GM19455 (cell line): Measurements from ENCODE around the gene WAC.
"Not testable (repeated sequence)": the region's sequence is repeated elsewhere in the genome, so short reads cannot be mapped to it uniquely, and the experiment has no call there.

Experiments
- ATAC-seq: cut with Tn5 transposase; IDR thresholded peaks from one replicate; pipeline ENCODE4 v1.9.1; 2021; ENCODE audit not compliant: unreplicated experiment

WAC gene

DNA sequence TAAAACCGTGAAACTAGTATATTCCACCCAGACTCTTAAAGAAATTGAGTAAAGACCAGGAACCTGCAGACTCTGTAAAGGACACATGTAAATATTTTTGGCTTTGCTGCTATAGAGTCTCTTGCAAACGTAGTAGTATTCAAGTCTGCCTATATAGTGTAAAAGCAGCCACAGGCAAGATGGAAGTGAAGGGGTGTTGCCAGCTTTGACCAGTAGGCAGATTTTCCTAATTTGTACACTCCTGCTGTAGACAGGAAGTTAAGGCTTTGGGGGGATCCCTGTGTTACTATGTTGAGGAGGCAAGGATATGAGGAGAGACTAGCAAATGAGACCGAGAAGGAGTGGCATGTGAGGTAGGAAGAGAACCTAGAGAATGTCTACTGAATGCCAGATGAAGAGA, 27.7 kb downstream of the WAC start:
- no peak for ATAC-seq

DNA sequence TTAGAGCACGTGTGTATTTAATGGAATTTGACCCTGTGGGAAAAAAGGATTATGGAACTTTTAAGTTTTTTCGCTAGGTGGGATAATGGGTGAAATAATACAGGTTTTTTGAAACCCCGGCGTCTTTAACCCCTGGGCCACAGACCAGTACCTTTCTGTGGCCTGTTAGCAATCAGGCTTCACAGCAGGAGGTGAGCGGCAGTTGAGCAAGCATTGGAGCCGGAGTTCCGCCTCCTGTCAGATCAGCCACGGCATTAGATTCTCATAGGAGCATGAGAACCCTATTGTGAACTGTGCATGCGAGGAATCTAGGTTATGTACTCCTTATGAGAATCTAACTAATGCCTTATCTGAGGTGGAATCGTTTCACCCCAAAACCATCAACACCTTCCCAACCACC, 28.6 kb downstream of the WAC start:
- no peak for ATAC-seq

DNA sequence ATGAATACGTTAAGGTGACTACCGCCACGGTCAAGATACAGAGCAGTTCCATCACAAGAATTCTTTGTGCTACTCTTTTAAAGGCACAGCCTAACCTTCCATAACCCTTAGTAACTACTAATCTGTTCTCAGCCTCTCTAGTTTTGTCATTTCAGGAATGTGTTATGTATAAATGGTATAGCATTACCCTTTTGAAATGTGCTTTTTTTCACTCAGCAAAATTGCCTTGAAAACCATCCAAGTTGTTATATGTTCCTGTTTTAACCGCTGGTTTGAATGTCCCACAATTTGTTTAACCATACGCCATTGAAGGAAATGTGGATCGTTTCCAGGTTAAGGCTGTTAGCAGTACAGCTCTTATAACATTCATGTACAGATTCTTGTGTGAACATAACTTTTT, 32.0 kb downstream of the WAC start:
- no peak for ATAC-seq

DNA sequence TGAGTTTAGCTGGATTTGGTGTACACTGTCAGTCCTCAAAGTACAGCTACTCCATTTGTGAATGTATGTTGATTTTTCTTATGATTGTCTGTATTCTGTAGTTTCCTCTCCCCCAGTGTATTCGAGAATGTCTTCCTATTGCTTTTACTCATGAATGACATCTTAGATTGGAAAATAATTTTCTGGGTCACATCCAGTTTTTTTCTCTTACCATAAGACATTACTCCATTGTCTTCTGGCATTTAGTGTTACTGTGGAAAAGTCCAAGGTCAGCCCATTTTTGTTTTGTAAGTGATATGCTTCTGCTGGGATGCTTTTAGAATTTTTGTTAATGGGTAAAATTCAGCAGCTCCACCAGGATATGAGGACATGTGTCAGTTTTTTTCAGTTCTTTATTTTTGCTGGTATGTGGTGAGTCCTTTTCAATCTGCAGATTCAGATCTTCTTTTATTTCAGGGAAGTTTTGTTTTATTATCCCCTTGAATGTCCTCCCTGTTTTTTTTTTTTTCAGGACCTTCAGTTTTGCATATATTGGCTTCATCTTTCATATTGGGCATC, 33.6 kb downstream of the WAC start:
- no peak for ATAC-seq

DNA sequence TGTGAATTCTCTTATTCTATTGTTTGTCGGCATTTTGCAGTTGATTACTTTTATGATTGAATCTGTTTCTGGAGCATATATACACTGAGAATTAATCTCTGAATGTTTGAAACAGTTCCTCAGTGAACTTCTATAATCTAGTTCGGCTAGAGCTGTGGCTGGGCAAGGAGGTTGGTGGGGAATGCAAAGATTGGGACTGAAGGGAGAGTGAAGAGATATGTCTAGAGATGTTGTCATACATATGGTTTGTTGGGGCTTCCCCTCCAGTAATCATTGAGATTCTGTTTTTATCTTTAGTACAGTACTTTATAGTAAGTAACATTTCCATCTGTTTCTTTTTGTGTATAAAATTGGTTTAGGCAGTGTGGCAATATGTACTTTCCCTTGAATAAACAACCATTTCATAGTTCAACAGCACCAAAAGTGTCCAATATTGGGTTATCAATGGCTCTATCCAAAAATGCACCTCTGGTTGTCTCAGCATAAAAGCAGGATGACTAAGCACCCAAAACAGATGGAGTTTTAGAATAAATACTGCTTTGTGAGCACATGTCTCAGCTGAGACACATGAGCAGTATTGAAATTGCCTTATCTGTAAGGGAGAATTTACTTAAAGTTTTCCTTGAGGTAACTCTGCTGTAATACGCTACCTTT, 36.7 kb downstream of the WAC start:
- ATAC-seq = no peak

DNA sequence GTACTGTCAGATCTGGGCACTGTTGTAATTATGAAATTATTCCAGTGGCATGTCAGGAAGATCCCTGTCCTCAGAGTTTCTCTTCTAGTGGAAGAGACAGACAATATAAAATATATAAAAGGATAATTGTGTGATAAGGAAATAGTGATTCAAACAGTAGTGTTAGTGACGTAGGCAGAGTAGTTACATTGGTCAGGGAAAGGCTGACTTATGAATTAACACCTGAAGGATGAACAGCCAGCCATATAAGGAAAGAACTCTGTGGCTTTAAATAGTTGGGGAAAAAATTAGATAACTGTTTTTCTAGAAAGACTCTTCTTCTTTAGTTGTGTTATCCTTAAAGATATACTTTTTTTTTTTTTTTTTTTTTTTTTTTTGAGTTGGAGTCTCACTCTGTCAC, 37.7 kb downstream of the WAC start:
- ATAC-seq = no peak

DNA sequence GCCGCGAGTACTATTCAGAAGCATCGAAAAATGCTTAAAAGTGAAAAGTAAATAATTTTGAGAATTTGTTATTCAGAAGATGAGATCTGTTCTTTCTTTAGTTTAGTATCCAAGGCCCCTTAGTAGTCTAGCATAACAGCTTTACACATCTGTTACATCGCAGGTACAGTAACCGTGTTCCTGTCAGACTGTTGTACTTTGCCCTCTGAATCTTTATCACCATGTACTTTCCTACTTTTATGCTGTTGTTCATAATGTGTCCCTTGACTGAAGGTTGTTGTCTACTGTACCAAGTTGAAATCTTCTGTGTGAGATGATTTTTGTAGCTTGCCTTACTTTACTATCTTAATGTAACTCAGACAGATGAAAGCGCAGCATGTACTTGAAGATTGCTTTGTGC, 38.3 kb downstream of the WAC start:
- no peak for ATAC-seq

DNA sequence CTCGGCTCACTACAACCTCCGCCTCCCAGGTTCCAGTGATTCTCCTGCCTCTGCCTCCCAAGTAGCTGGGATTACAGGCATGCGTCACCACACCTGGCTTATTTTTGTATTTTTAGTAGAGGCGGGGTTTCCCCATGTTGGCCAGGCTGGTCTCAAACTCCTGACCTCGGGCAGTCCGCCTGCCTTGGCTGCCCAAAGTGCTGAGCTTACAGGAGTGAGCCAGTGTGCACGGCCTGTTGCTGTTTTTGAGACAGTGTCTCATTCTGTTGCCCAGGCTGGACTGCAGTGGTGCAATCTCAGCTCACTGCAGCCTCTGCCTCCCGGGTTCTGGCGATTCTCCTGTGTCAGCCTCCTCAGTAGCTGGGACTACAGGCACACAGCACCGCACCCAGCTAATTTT, 41.3 kb downstream of the WAC start:
- ATAC-seq = not testable (repeated sequence)

DNA sequence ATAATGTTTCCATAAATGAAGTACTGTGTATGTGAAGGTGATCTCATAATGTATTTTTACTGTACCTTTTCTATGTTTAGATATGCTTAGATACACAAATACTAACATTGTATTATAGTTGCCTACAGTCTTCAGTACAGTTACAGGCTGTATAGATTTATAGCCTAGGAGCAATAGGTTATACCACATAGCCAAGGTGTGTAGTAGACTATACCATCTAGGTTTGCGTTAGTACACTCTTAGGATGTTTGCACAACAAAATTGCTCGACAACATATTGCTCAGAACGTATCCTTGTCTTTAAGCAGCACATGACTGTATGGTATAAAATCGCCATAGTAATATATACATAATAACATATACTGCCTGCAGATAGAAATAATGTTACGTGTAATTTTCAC, 42.9 kb downstream of the WAC start:
- ATAC-seq = no peak

DNA sequence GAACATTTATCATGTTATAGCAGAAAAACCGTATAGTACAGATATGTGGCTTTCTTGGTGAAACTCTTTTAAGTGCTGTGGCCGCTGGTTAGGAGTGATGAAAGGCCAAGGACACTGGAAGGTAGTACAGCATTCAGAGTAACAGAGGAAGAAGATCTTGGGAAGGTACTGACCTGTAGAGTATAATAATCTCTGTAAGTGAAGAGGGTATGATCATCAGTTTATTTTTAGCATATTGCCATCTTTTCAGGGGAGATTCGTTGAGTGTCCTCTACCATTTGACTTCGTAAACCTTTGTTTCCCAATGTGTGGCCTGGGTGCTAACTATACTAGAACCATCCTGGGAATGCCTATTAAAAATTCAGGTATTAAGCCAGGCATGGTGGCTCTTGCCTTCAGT, 44.6 kb downstream of the WAC start:
- ATAC-seq = no peak

DNA sequence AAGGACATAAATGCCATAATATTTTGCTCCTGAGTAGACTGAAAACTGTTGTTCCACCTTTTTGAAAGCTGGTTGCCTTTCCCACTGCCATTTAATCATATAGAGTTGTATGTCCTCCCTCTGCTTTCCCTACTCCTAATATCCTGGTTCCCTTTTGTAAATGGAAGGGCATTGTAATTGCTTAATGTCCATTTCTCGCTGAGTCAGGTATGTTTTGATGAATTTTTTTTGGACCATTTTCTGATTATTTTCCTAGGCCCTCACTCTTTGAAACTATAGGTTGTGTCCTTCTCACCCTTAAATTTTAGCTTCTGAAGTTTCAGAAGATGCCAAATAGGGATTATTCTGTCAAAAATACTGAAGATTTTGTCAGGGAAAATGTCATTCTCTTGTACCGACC, 45.5 kb downstream of the WAC start:
- ATAC-seq = no peak

DNA sequence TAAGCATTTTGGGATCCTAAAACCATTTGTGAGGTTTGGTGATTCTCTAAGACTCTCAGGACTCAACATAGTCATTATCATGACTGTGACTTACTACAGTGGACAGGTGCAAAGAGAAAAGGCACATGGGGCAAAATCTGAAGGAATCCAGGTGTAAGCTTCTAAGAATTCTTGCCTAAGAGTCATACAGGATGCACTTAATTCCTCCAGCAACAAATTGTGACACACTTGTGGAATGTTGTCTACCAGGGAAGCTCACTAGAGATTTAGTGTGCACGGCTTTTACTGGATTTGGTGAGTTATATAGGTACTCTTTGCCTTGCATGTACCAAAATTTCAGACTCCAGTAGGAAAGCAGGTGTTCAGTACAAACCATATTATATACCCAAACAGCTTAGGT, 47.9 kb downstream of the WAC start:
- ATAC-seq = no peak

DNA sequence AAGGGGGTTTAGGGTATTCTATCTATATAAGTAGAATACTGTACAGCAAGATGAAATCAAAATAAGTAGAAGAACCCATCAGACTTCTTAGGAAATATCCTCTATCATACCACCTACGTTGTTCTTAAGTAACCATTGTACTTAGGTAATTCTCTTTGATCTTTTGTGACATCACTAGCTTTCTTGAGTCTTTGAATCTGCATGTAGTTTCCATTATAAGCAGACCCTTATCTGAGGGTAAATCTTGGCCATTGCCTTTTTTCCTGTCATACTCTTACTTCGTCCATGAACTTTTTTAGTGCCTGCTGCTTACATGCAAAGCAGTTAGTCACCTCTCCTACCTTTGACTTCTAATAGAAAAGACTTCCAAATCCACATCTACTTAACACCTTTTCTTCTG, 49.0 kb downstream of the WAC start:
- no peak for ATAC-seq

DNA sequence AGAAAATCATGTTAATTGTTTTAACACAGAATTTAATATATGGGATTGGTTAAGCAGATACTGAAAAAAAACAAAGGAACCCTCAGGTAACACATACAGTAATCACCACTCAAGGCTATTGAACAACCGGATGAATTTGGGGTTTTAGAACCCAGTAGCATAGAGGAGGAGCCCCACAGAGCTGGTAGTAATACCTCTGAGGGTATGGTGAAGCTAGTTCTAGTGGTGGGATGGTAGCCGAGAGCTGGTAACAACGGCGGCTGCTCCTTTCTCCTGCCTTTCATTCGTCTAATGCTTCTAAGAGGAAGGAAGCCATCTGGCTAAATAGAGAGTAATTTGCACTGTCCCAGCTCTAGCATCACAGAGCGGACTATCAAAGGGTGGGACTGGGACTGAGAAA, 52.2 kb downstream of the WAC start:
- ATAC-seq = no peak

DNA sequence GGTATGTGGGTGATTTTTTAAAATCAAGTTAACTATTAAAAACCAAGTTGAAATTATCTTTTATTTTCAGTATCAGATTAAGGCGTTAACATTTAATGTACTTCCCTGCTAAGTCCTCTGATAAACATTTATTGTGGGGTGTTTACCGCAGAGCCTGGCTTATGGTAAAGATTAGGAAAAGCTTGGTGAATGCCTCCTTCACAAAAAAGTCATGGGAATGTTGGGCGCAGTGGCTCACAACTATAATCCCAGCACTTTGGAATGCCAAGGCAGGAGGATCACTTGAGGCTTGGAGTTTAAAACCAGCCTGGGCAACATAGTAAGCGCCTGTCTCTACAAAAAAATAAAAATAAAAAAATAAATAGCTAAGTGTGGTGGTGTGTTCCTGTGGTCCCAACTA, 53.3 kb downstream of the WAC start:
- ATAC-seq = no peak

DNA sequence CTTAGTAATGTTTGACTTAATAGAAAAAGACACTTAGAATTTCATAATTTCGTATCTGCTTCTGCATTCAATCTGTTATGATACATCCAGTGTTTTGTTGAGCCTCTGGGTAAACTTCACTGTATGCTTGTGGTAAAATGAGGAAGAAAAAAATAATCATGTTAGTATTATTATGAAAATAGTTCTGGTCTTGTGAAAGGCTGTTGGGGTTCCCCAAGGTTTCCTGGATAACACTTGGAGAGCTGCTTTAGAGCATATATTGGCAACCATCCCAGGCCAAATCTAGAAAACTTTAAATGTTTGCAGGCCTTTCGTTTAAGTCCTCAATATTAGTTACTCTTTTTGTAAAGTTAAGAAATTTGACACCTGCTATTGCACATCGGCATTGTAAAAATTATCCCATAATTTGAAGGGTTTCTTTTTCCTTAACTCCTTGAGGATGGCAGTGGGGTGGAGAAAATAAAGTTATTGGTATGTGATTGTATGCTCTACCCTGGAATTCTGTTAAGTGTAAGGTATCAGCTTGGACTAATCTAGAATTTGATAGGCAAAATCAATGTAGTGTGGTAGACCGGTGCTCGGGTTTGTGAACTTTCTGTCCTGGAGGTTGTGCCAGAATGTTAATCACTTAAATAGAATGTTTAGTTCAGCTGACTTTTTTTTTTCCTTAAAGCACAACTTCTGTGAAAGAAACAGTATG, 54.5 kb downstream of the WAC start:
- no peak for ATAC-seq

DNA sequence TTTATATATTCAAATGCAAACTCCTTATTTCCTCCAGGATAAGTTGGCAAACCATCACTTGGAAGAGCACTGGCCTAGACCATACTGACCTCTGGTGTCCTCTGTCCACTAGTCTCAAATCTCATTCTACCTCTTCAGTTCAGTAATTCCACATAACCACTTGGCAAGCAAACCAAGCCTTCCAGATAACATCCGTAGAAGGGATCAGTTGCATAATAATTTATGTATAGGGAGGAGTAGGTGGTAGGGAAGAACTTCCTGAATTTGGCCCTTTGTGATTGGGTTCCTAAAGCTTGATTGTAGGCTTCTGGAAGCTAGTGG, 55.0 kb downstream of the WAC start:
- ATAC-seq = no peak

DNA sequence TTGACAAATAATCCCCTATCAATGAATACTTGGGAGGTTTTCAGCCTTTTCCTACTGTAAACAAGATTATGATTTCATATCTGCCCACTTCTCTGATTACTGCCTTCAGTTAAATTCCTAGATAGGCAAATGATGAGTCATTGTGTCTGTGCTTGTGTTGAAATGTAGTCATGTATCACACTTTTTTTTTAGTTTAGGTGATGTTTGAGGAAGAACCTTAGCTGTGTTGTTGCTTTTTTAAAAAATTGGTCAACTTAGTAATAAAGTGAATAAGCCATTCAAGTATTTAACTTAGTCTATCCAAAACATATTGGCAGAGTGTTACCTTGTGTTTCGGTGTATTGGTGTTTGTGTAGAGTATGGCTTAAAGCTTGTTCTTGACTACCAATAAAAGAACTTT, 60.0 kb downstream of the WAC start:
- ATAC-seq = no peak

DNA sequence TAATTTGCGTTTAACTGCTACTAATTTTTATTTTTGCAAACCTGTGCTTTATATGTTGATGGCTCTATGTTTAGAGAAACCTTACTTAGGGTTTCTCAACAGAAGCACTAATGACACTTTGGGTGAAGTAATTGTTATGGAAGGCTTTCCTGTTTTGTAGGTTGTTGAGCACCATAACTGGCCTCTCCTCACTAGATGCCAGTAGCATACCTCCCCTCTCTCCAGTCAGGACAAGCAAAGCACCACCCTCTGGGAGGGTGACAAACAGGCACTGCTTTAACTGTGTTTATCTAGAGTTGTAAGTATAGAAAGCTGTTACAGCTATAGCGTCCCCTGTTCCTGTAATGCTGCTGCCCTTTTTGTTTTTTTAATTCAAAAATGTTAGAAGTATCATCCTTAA, 60.9 kb downstream of the WAC start:
- no peak for ATAC-seq

DNA sequence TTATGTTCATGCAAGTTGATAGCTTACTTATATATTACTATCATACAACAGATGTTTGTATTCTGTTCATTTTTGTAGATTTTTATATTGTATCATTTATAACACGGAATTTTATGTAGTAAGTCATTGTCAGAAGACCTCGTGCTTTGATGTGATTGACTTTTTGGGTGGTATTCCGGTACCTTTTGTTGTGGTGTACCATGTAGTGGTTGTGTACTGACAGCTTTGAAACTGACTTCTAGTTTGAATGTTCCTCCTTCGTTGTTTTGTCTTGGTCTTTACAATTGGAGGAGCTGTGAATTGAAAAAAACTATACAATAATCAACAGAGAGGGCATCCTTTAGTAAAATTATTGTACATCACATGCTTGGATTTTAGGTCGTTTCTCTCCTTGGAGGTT, 61.5 kb downstream of the WAC start:
- ATAC-seq = no peak

DNA sequence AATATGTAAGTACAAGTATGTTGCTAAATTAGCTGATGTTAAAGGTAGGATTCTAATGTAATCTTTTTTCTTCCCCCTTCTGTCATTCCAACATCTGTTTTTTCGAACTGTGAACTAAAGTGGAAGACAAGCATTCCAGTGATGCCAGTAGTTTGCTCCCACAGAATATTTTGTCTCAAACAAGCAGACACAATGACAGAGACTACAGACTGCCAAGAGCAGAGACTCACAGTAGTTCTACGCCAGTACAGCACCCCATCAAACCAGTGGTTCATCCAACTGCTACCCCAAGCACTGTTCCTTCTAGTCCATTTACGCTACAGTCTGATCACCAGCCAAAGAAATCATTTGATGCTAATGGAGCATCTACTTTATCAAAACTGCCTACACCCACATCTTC, 62.7 kb downstream of the WAC start:
- ATAC-seq = no peak

DNA sequence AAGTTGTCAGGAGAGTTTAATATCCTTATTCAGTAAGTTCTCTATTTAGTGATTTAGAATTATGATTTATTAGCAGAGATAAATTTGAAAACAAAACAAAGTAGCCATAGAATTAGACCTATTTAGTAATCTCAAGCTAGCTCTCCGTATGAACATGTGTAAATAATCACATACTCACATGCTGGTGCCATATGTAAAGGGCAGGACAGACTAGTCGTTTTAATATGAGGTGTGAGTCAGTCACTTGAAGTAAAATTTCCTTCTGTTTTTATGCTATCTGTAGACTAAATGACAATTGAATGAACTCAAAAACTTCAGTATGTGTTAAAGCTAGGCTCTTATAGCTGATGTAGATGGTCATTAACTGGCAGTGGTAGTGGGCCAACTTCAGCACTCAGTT, 67.1 kb downstream of the WAC start:
- no peak for ATAC-seq

DNA sequence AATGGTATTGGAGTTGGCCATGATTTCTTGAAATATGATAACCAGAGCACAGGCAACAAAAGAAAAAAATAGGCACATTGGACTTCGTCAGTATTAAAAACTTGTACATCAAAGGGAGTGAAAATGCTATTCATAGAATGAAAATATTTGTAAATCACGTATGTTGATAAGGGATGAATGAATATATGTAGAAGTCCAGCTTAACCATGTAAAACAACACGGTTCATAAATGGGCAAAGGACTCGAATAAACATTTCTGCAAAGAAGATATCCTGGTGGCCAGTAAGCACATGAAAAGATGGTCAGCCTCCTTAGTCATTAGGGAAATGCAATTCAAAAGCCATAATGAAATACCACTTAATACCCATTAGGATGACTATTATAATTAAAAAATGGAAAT, 68.1 kb downstream of the WAC start:
- ATAC-seq = no peak
